GM23338 (cell line): ENCODE measurements around the gene C22orf15. TPM values are rescaled to one million over a fixed set of nuclear protein-coding genes. Genes with fewer than 3 reads are reported as not detected.

Experiments used
- ATAC-seq: fragments of 200-7000 bp; cut with Tn5 transposase; 3 replicates; pipeline ENCODE4 v1.9.1; 2020
- DNase-seq: peaks from one replicate; pipeline ENCODE4 v3.0.0-alpha.2; 2015; ENCODE audit warnings: low spot score
- H2AFZ ChIP-seq: fragments of 200-600 bp; sonication (generic); 2 replicates; pipeline ENCODE4 v1.8.0; 2016; ENCODE audit warnings: antibody characterized with exemption, mild to moderate bottlenecking, moderate library complexity
- H3F3A ChIP-seq: fragments of 200-600 bp; sonication (generic); replicated peaks from 2 replicates; pipeline ENCODE4 v1.8.0; 2017; ENCODE audit warnings: antibody characterized with exemption, mixed run types, low read depth
- H3K27ac ChIP-seq: fragments of 200-600 bp; sonication (generic); 2 replicates; pipeline ENCODE4 v1.6.1; 2016; ENCODE audit warnings: low read depth
- H3K27me3 ChIP-seq: fragments of 200-600 bp; sonication (generic); 2 replicates; pipeline ENCODE4 v1.8.0; 2016; ENCODE audit warnings: mild to moderate bottlenecking, mixed run types, moderate library complexity; ENCODE audit not compliant: insufficient read depth
- H3K36me3 ChIP-seq: fragments of 200-600 bp; sonication (generic); 2 replicates; pipeline ENCODE4 v1.8.0; 2016; ENCODE audit warnings: mild to moderate bottlenecking; ENCODE audit not compliant: insufficient read depth
- H3K4me1 ChIP-seq: fragments of 200-600 bp; sonication (generic); 2 replicates; pipeline ENCODE4 v1.8.0; 2016; ENCODE audit warnings: mild to moderate bottlenecking, moderate library complexity; ENCODE audit not compliant: insufficient read depth
- H3K4me2 ChIP-seq: fragments of 200-600 bp; sonication (generic); 2 replicates; pipeline ENCODE4 v1.7.1; 2017; ENCODE audit warnings: mixed run types
- H3K4me3 ChIP-seq: fragments of 200-600 bp; sonication (generic); 2 replicates; pipeline ENCODE4 v1.6.1; 2016; ENCODE audit warnings: mixed run types
- H3K79me2 ChIP-seq: fragments of 200-600 bp; sonication (generic); replicated peaks from 2 replicates; pipeline ENCODE4 v1.8.0; 2017; ENCODE audit warnings: mild to moderate bottlenecking; ENCODE audit not compliant: insufficient read depth
- H3K9me2 ChIP-seq: fragments of 200-600 bp; sonication (generic); 2 replicates; pipeline ENCODE4 v1.8.0; 2017; ENCODE audit not compliant: insufficient read depth
- H4K20me1 ChIP-seq: fragments of 200-600 bp; sonication (generic); replicated peaks from 2 replicates; pipeline ENCODE4 v1.8.0; 2017; ENCODE audit warnings: mild to moderate bottlenecking; ENCODE audit not compliant: insufficient read depth
- H3K27ac Mint-ChIP-seq: 2 replicates; pipeline ENCODE4 v1.8.0; 2020; ENCODE audit warnings: inconsistent platforms, mild to moderate bottlenecking, moderate library complexity, mixed read lengths
- H3K27me3 Mint-ChIP-seq: 3 replicates; pipeline ENCODE4 v1.8.0; 2022; ENCODE audit warnings: low read depth, mild to moderate bottlenecking, moderate library complexity, mixed read lengths, inconsistent platforms; ENCODE audit not compliant: insufficient read depth, poor library complexity
- H3K36me3 Mint-ChIP-seq: 3 replicates; pipeline ENCODE4 v1.8.0; 2021; ENCODE audit warnings: low read depth, mild to moderate bottlenecking, inconsistent platforms, moderate library complexity, mixed read lengths
- H3K4me1 Mint-ChIP-seq: 3 replicates; pipeline ENCODE4 v1.8.0; 2020; ENCODE audit warnings: mild to moderate bottlenecking, inconsistent platforms, mixed read lengths
- H3K4me3 Mint-ChIP-seq: 3 replicates; pipeline ENCODE4 v1.8.0; 2021; ENCODE audit warnings: moderate library complexity, mild to moderate bottlenecking, inconsistent platforms, mixed read lengths
- H3K9me3 Mint-ChIP-seq: 3 replicates; pipeline ENCODE4 v1.8.0; 2020; ENCODE audit warnings: moderate library complexity, mild to moderate bottlenecking, inconsistent platforms, mixed read lengths
- CREB1 ChIP-seq: fragments of 250-450 bp; sonication (Bioruptor Pico); IDR thresholded peaks from 2 replicates; pipeline ENCODE4 v1.5.0; 2020; ENCODE audit warnings: low read depth, mild to moderate bottlenecking, moderate library complexity
- CTCF ChIP-seq, 2 experiments: fragments of 200-600 bp in 1 of 2; sonication (generic) in 1 of 2; conservative IDR thresholded peaks; 2 replicates each; pipeline versions ENCODE4 v1.5.1 to v1.6.1; 2016 to 2017; ENCODE audit warnings: antibody characterized with exemption in 2 of 2, low read depth in 2 of 2, mild to moderate bottlenecking in 2 of 2, moderate library complexity in 1 of 2
- ETS1 ChIP-seq: IDR thresholded peaks from 2 replicates; pipeline ENCODE4 v1.6.1; 2016; ENCODE audit warnings: antibody characterized with exemption
- EZH2 ChIP-seq: fragments of 200-600 bp; sonication (generic); IDR thresholded peaks from one replicate; pipeline ENCODE4 v1.8.0; 2017; ENCODE audit warnings: antibody characterized with exemption, mild to moderate bottlenecking, low read depth; ENCODE audit not compliant: unreplicated experiment
- EZH2phosphoT487 ChIP-seq: fragments of 200-600 bp; sonication (generic); IDR thresholded peaks from one replicate; pipeline ENCODE4 v1.8.1; 2018; ENCODE audit warnings: antibody characterized with exemption; ENCODE audit not compliant: unreplicated experiment
- JUNB ChIP-seq: IDR thresholded peaks from one replicate; pipeline ENCODE4 v1.6.1; 2016; ENCODE audit warnings: antibody characterized with exemption; ENCODE audit not compliant: unreplicated experiment
- NANOG ChIP-seq: IDR thresholded peaks from 2 replicates; pipeline ENCODE4 v1.6.1; 2016; ENCODE audit warnings: antibody characterized with exemption, borderline replicate concordance
- POLR2AphosphoS5 ChIP-seq: IDR thresholded peaks from 2 replicates; pipeline ENCODE4 v1.6.1; 2016; ENCODE audit warnings: antibody characterized with exemption, low read depth
- REST ChIP-seq: IDR thresholded peaks from one replicate; pipeline ENCODE4 v1.6.1; 2018; ENCODE audit warnings: antibody characterized with exemption; ENCODE audit not compliant: unreplicated experiment
- STAT1 ChIP-seq: IDR thresholded peaks from one replicate; pipeline ENCODE4 v1.6.1; 2016; ENCODE audit warnings: antibody characterized with exemption; ENCODE audit not compliant: unreplicated experiment
- ZNF114 ChIP-seq: fragments of 250-450 bp; sonication (Bioruptor Pico); IDR thresholded peaks from 2 replicates; pipeline ENCODE4 v1.5.0; 2020; ENCODE audit warnings: mild to moderate bottlenecking, moderate library complexity
- ZNF331 ChIP-seq: fragments of 250-450 bp; sonication (Bioruptor Pico); IDR thresholded peaks from 2 replicates; pipeline ENCODE4 v1.5.0; 2020; ENCODE audit warnings: low read depth, mild to moderate bottlenecking, moderate library complexity
- ZNF462 ChIP-seq: fragments of 250-450 bp; sonication (Bioruptor Pico); IDR thresholded peaks from 2 replicates; pipeline ENCODE4 v1.5.0; 2020; ENCODE audit warnings: mild to moderate bottlenecking, moderate library complexity
- polyA plus RNA-seq: library from polyadenylated mRNA; unstranded; fragments of >200 nt; fragmentation: Nextera tagmentation; extraction: Ambion mirVana; gene quantifications from 2 replicates; pipeline ENCODE4 v1.2.1, GENCODE V29; 2016
- total RNA-seq: library from RNA; depleted of rRNA; stranded (reverse); fragments of >200 nt; shearing (Covaris generic); gene quantifications from 2 replicates; pipeline ENCODE4 v1.2.3, GENCODE V29; 2014

The C22orf15 gene
- total and polyA plus RNA-seq, 2 experiments from 2014 or later = 3.6 to 9.3 TPM

- Histone ChIP-seq H3K79me2 (peaks cover 55% of the 10 kb centered on the region), H3K27ac (0 out of 2 replicates have a peak overlapping the region, but pooled peaks have one; percentile 14), H4K20me1 (peaks cover 25% of the 10 kb centered on the region), H3K9me2 (no peaks in the 10 kb centered on the region), H2AFZ (no peak overlapping the region), H3K36me3 (peaks cover 26% of the 10 kb centered on the region), H3K4me2 (no peak overlapping the region), H3K4me1 (peaks cover 14% of the 10 kb centered on the region), H3K27me3 (no peaks in the 10 kb centered on the region), H3K4me3 (no peak overlapping the region), H3F3A (0 out of 2 replicates have a peak, but pooled peaks cover 16% of the 10 kb centered on the region)
- H3K27ac Mint-ChIP-seq = no peak overlapping the region
- H3K4me3 Mint-ChIP-seq = no peak overlapping the region
- H3K9me3 Mint-ChIP-seq = no peaks in the 10 kb centered on the region
- no peaks in the 10 kb centered on the region for H3K27me3 Mint-ChIP-seq
- TF ChIP-seq REST (no peak), STAT1 (no peak), ZNF114 (CRISPR knock-in tag) (no peak), POLR2AphosphoS5 (no peak), CTCF (conservative IDR thresholded peaks at IDR 0.05; ENCODE audit: low read depth in 2 of 2) (no peak), JUNB (no peak), EZH2 (no peak), EZH2phosphoT487 (no peak), NANOG (no peak), ZNF462 (CRISPR knock-in tag) (no peak), CREB1 (CRISPR knock-in tag) (no peak), ZNF331 (CRISPR knock-in tag) (no peak), ETS1 (no peak)
- peaks cover 13% of the 10 kb centered on the region for H3K4me1 Mint-ChIP-seq
- peaks cover 64% of the 10 kb centered on the region for H3K36me3 Mint-ChIP-seq
- no peak for ATAC-seq
- DNase-seq = no peak
Observed at GRCh38 chr22:23793326-23793725, 30.5 kb downstream of the C22orf15 start.
